ENCODE measurements around the gene RALB. TPM values are rescaled to one million over a fixed set of nuclear protein-coding genes. Genes with fewer than 3 reads are reported as not detected.

Gene RALB
- total and polyA plus RNA-seq, 2 experiments from 2014 or later, result 15.2 to 17.4 TPM

GRCh38 chr2:120275617-120276400, 23.2 kb downstream of the RALB start:
- Histone ChIP-seq H3K79me2 (replicated peaks; ENCODE audit: insufficient read depth) (peaks cover 6% of the 10 kb centered on the region; the same call in 1 of the 2 replicates), H2AFZ (no peak overlapping the region), H3K27me3 (ENCODE audit: insufficient read depth) (no peaks in the 10 kb centered on the region), H3K4me1 (ENCODE audit: insufficient read depth) (no peaks in the 10 kb centered on the region), H3K36me3 (ENCODE audit: insufficient read depth) (0 out of 2 replicates have a peak, but pooled peaks cover 4% of the 10 kb centered on the region), H3K4me3 (no peak overlapping the region), H3K9me2 (ENCODE audit: insufficient read depth) (peaks cover 5% of the 10 kb centered on the region; the same call in 1 of the 2 replicates), H3F3A (replicated peaks; ENCODE audit: low read depth) (0 out of 2 replicates have a peak, but pooled peaks cover 7% of the 10 kb centered on the region), H3K4me2 (no peak overlapping the region), H4K20me1 (replicated peaks; ENCODE audit: insufficient read depth) (no peaks in the 10 kb centered on the region), H3K27ac (ENCODE audit: low read depth) (no peak overlapping the region)
- no peak for DNase-seq (ENCODE audit: low spot score)
- Mint-ChIP-seq H3K27me3 (ENCODE audit: insufficient read depth, low read depth, poor library complexity) (peaks cover 5% of the 10 kb centered on the region), H3K27ac (no peak overlapping the region), H3K4me3 (no peak overlapping the region), H3K36me3 (ENCODE audit: low read depth) (peaks cover 19% of the 10 kb centered on the region; the same call in 2 of the 3 replicates), H3K9me3 (peaks cover 12% of the 10 kb centered on the region), H3K4me1 (no peaks in the 10 kb centered on the region)
- no peak for ATAC-seq
- no peak for TF ChIP-seq NANOG (IDR thresholded peaks at IDR 0.05; ENCODE audit: borderline replicate concordance)
- TF ChIP-seq ZNF331 (CRISPR knock-in tag; IDR thresholded peaks at IDR 0.05; ENCODE audit: low read depth), result no peak

GRCh38 chr2:120277505-120278205, 25.0 kb downstream of the RALB start:
- Histone ChIP-seq H3K36me3 (ENCODE audit: insufficient read depth) (0 out of 2 replicates have a peak, but pooled peaks cover 4% of the 10 kb centered on the region), H2AFZ (no peak overlapping the region), H3F3A (replicated peaks; ENCODE audit: low read depth) (0 out of 2 replicates have a peak, but pooled peaks cover 7% of the 10 kb centered on the region), H3K4me3 (no peak overlapping the region), H3K4me1 (ENCODE audit: insufficient read depth) (no peaks in the 10 kb centered on the region), H3K27ac (ENCODE audit: low read depth) (no peak overlapping the region), H3K9me2 (ENCODE audit: insufficient read depth) (peaks cover 5% of the 10 kb centered on the region; the same call in 1 of the 2 replicates), H3K4me2 (no peak overlapping the region), H3K79me2 (replicated peaks; ENCODE audit: insufficient read depth) (peaks cover 6% of the 10 kb centered on the region; the same call in 1 of the 2 replicates), H3K27me3 (ENCODE audit: insufficient read depth) (no peaks in the 10 kb centered on the region), H4K20me1 (replicated peaks; ENCODE audit: insufficient read depth) (no peaks in the 10 kb centered on the region)
- Mint-ChIP-seq H3K27ac (no peak overlapping the region), H3K4me1 (no peaks in the 10 kb centered on the region), H3K27me3 (ENCODE audit: insufficient read depth, low read depth, poor library complexity) (peaks cover 5% of the 10 kb centered on the region), H3K4me3 (no peak overlapping the region), H3K36me3 (ENCODE audit: low read depth) (peaks cover 19% of the 10 kb centered on the region; the same call in 2 of the 3 replicates), H3K9me3 (peaks cover 12% of the 10 kb centered on the region)
- ATAC-seq (no peak), DNase-seq (ENCODE audit: low spot score) (no peak)
- TF ChIP-seq ZNF114 (CRISPR knock-in tag; IDR thresholded peaks at IDR 0.05), result no peak
- TF ChIP-seq REST (IDR thresholded peaks at IDR 0.05; ENCODE audit: unreplicated experiment), result no peak
- TF ChIP-seq POLR2AphosphoS5 (IDR thresholded peaks at IDR 0.05; ENCODE audit: low read depth), result no peak
- no peak for TF ChIP-seq EZH2 (IDR thresholded peaks at IDR 0.05; ENCODE audit: low read depth, unreplicated experiment)
- TF ChIP-seq ZNF462 (CRISPR knock-in tag; IDR thresholded peaks at IDR 0.05), result no peak
- no peak for TF ChIP-seq NANOG (IDR thresholded peaks at IDR 0.05; ENCODE audit: borderline replicate concordance)
- no peak for TF ChIP-seq ETS1 (IDR thresholded peaks at IDR 0.05)

Data from GM23338 (cell line).